Stimulated activated naive CD4-positive, alpha-beta T cell (primary cell): ENCODE results near the gene PKNOX1.
"Not testable (repeated sequence)": the region's sequence is repeated elsewhere in the genome, so short reads cannot be mapped to it uniquely, and the experiment has no call there.

ENCODE experiments used
- DNase-seq, 6 experiments: peaks; one replicate each; lab custom pipeline; 2025; lab: John Stamatoyannopoulos, UW

PKNOX1 gene

GRCh38 chr21:42986125-42986783 is 11.9 kb downstream of the PKNOX1 start:
- DNase-seq, result no peak

GRCh38 chr21:42988236-42988965 is 14.0 kb downstream of the PKNOX1 start:
- no peak for DNase-seq

- DNase-seq, result not testable (repeated sequence)
These were observed 15.0 kb downstream of the PKNOX1 start for GRCh38 chr21:42989370-42989769.

GRCh38 chr21:42989816-42990650 is 15.7 kb downstream of the PKNOX1 start:
- DNase-seq, result no peak

- no peak for DNase-seq
These were observed 17.8 kb downstream of the PKNOX1 start for GRCh38 chr21:42991992-42992740.

GRCh38 chr21:42993051-42993712 is 18.8 kb downstream of the PKNOX1 start:
- no peak for DNase-seq

- DNase-seq, result no peak
These were observed 22.7 kb downstream of the PKNOX1 start for GRCh38 chr21:42997053-42997452.

- DNase-seq, result not testable (repeated sequence)
These were observed 23.6 kb downstream of the PKNOX1 start for GRCh38 chr21:42997983-42998382.

GRCh38 chr21:42999152-42999551 is 24.8 kb downstream of the PKNOX1 start:
- DNase-seq, result not testable (repeated sequence)

- not testable (repeated sequence) for DNase-seq
These were observed 25.7 kb downstream of the PKNOX1 start for GRCh38 chr21:43000041-43000440.

GRCh38 chr21:43001316-43001715 is 27.0 kb downstream of the PKNOX1 start:
- DNase-seq, result no peak

- DNase-seq, result no peak
These were observed 30.6 kb downstream of the PKNOX1 start for GRCh38 chr21:43004926-43005325.

GRCh38 chr21:43005635-43006034 is 31.3 kb downstream of the PKNOX1 start:
- no peak for DNase-seq

GRCh38 chr21:43006051-43006873 is 31.9 kb downstream of the PKNOX1 start:
- DNase-seq, result not testable (repeated sequence)

- DNase-seq, result no peak
These were observed 32.5 kb downstream of the PKNOX1 start for GRCh38 chr21:43006874-43007208.

GRCh38 chr21:43012596-43012995 is 38.2 kb downstream of the PKNOX1 start:
- no peak for DNase-seq

- DNase-seq, result no peak
These were observed 41.7 kb downstream of the PKNOX1 start for GRCh38 chr21:43015906-43016540.

- no peak for DNase-seq
These were observed 42.4 kb downstream of the PKNOX1 start for GRCh38 chr21:43016728-43017127.

GRCh38 chr21:43018519-43018918 is 44.2 kb downstream of the PKNOX1 start:
- DNase-seq, result no peak

- DNase-seq, result no peak
These were observed 45.8 kb downstream of the PKNOX1 start for GRCh38 chr21:43020177-43020576.
